ENCODE results near the gene HSD17B11. TPM values are rescaled to one million over a fixed set of nuclear protein-coding genes. Genes with fewer than 3 reads are reported as not detected.

The HSD17B11 gene
- total RNA-seq, 3 donors from 2014 or later = 142 to 252 (median 250) TPM

DNA sequence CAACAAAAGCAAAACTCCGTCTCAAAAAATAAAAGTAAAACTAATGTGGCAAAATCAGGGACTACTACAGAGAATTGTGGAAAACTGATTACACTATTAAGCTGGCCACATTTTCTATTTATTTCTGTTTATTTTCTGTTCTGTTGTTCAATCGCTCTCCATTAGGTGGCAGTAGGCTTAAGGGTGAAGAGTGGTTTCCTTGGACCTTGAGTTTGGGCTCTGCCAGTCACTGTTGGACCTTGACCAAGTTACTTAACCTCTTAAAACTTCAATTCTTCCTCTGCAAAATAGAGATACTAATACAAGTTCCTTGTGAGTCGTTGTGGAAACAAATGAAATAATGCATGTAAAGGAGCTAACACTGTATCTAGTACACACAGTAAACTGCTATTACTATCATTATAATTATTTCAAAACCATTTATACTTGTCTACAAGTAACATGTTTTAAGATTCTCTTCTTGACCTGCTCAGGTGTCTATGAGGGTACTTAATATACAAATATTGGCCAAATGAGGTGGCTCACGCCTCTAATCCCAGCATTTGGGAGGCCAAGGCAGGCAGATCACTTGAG, 15.2 kb downstream of the HSD17B11 start:
- TF ChIP-seq CTCF (IDR thresholded peaks at IDR 0.05) = peak; percentile 11
- H3K9me3 ChIP-seq = no peaks in the 10 kb centered on the region
- peaks cover 7% of the 10 kb centered on the region for H3K4me1 ChIP-seq (ENCODE audit: low read depth)
- no peaks in the 10 kb centered on the region for H3K36me3 ChIP-seq (ENCODE audit: low read depth)
- H3K4me3 ChIP-seq = no peak overlapping the region
- DNase-seq = peak in 1 of 3 donors; percentile 63
- intact Hi-C loops (cut with DNase I, micrococcal nuclease) = loop anchor here (5.0 kb wide), 1 partner anchor 91 kb away; no protein-coding TSS in a partner anchor
- peak; percentile 96 for ATAC-seq

DNA sequence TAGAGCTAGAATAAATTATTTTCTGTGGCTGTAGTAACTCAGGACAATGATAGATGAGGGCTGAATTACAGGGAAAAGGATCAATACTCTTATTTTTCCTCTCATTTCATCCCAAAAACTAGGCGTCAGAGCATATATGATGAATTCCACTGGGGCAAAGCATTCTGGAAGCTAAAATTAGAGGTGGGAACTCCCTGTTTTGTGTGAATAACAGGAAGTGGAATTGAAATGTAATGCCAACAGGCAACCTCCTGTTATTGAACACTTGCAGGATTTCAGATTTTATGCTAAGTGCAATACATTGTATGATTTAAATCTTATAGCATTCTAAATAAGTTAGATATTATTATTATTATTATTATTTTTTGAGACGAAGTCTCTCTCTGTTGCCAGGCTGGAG, 20.9 kb downstream of the HSD17B11 start:
- no peak for DNase-seq
- no peak for ATAC-seq
- intact Hi-C loops (cut with DNase I, micrococcal nuclease) = no loop called here
- no peaks in the 10 kb centered on the region for H3K9me3 ChIP-seq
- H3K36me3 ChIP-seq (ENCODE audit: low read depth) = peaks cover 7% of the 10 kb centered on the region
- no peak for TF ChIP-seq CTCF (IDR thresholded peaks at IDR 0.05)
- H3K4me1 ChIP-seq (ENCODE audit: low read depth) = no peaks in the 10 kb centered on the region
- H3K4me3 ChIP-seq = no peak overlapping the region

GRCh38 chr4:87366521-87367162, 24.3 kb downstream of the HSD17B11 start:
- H3K36me3 ChIP-seq (ENCODE audit: low read depth) = peaks cover 7% of the 10 kb centered on the region
- H3K4me1 ChIP-seq (ENCODE audit: low read depth) = no peaks in the 10 kb centered on the region
- no peaks in the 10 kb centered on the region for H3K9me3 ChIP-seq
- ATAC-seq (no peak), DNase-seq (no peak)
- no peak for TF ChIP-seq CTCF (IDR thresholded peaks at IDR 0.05)
- intact Hi-C loops (cut with DNase I, micrococcal nuclease) = no loop called here
- no peak overlapping the region for H3K4me3 ChIP-seq

GRCh38 chr4:87365348-87365747, 25.6 kb downstream of the HSD17B11 start:
- no peaks in the 10 kb centered on the region for H3K4me1 ChIP-seq (ENCODE audit: low read depth)
- TF ChIP-seq CTCF (IDR thresholded peaks at IDR 0.05) = no peak
- H3K9me3 ChIP-seq = no peaks in the 10 kb centered on the region
- no peak for ATAC-seq
- H3K36me3 ChIP-seq (ENCODE audit: low read depth) = peaks cover 7% of the 10 kb centered on the region
- H3K4me3 ChIP-seq = no peak overlapping the region
- no peak for DNase-seq
- intact Hi-C loops (cut with DNase I, micrococcal nuclease) = no loop called here

DNA sequence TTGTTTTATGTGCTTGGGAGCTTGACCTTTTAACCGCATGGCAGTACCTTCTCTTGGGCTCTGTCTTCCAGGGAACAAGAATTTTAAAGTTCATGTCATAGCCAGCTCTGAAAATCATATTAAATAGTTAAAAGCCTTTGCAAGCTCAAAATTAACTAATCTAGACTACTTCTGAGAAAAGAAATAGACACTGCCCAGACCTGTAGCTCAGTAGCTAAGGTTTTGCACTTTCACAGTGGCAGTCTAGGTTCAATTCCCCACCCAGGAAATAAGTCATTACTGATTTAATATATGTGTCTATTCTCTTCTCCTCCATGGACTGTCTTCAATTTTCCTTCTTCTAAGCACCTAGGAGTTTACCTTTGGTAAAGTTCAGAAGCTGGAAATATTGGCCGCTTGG, 27.4 kb downstream of the HSD17B11 start:
- intact Hi-C loops (cut with DNase I, micrococcal nuclease) = no loop called here
- Histone ChIP-seq H3K4me1 (ENCODE audit: low read depth) (no peaks in the 10 kb centered on the region), H3K4me3 (no peak overlapping the region), H3K36me3 (ENCODE audit: low read depth) (peaks cover 7% of the 10 kb centered on the region), H3K9me3 (no peaks in the 10 kb centered on the region)
- no peak for DNase-seq
- no peak for TF ChIP-seq CTCF (IDR thresholded peaks at IDR 0.05)
- ATAC-seq = no peak
